Dermis microvascular lymphatic vessel endothelial cell (primary cell): ENCODE measurements around the gene NCKAP5. TPM values are rescaled to one million over a fixed set of nuclear protein-coding genes. Genes with fewer than 3 reads are reported as not detected.

Source experiments
- DNase-seq, 2 donors: peaks; one replicate each; pipeline versions ENCODE4 v3.0.0 to v3.0.0-alpha.2; 2010; ENCODE audit warnings: low read depth in 2 of 2
- total RNA-seq: library from RNA; depleted of rRNA; stranded (reverse); fragments of >200 nt; gene quantifications from 2 replicates; pipeline ENCODE4 v1.2.1, GENCODE V29; 2014

The NCKAP5 gene
- total RNA-seq, 1 donor from 2014 or later = under 0.01 TPM

DNA sequence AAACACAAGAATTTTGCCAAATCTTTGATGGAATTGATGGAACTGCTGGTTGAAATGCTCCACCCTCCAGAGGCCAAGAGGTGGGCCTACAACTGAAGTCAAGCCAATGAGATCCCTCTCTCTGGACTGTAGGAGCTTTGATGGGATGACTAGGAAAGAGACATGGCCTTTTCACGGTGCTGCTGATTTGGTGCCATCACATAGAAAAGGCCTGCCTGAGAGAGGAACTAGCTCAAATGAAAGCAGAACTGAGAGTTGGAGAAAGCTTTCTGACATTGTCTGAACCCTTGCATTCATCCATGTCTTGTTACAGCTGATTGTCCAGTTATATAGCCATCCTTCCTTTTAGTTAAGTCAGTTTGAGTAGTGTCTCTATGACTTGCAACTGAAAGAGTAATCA lies 614.5 kb downstream of the NCKAP5 start:
- DNase-seq = no peak

GRCh38 chr2:132951008-132951714 lies 617.1 kb downstream of the NCKAP5 start:
- no peak for DNase-seq

DNA sequence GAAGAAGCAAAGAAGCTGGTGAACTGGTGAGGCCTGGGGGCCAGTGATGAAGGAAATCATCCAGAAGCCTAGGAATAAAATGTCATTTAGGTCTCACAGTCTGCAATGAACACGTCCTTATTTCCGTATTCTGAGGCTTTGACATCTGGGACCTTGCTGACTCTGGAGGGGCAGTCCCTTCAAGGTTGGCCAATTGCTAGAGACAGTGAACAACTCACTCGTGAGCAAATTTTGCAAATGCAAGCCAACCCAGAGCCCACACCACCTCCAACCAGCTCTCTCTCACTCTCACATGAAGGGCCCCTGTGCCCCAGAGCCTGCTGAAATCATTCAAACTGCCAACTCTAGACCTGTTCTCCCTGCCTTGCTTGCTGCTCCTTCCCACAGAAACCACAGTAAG lies 619.2 kb downstream of the NCKAP5 start:
- no peak for DNase-seq

GRCh38 chr2:132948211-132948610 lies 620.1 kb downstream of the NCKAP5 start:
- DNase-seq = no peak

DNA sequence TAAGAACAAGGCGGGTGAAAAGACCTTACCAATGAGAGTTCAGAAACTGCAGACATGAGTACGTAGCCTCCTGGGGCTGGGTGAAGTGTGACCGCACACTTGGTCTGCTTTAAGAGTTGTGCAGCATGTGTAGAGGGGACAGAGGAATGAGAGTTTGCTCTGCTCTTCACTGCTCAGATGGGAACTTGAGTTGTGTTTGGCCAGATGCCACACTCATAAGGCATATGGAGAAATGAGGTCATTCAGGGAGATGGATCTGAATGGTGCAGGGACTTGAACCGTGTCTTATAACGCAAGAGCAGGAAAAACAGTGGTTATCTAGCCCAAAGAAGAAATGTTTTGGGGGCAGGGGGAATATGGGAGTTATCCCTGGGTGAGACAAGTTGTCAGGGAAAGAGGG lies 624.4 kb downstream of the NCKAP5 start:
- DNase-seq = no peak

GRCh38 chr2:132941296-132942020 lies 626.8 kb downstream of the NCKAP5 start:
- no peak for DNase-seq

GRCh38 chr2:132937629-132938028 lies 630.6 kb downstream of the NCKAP5 start:
- no peak for DNase-seq

DNA sequence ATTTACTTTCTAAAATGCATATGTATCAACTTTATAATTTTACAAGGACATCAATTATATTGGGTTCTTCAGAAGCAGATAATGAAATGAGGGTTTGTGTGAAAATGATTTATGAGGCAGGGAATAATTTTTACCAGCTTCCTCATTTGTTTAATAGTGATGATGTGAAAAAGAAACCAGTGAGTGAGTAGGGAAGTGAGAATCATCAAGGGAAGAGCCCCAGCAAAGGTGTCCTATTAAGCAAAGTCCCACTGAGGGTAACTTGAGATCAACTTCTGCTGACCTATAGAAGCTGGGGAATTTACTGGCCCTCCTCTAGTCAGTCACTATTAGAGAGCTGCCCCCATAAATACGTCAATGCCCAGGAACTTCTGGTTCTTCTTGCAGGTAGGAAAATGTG lies 631.5 kb downstream of the NCKAP5 start:
- DNase-seq = no peak

DNA sequence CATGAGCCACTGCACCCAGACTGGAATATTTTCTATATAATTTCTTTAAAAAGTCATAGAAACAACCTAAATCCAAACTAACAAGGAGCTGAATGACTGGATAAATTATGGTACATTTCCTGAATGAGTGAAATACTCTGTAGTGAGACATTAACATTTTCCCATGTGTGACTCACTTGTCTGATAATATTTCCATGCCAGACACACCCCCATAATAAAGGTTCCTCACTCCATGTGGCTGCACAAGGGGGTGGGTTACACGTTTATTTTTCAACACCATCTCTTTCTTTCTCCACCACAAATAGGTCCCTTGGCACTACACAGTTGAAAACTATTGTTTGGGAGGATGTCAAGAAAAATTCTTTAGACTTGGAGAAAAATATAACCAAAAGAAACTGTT lies 632.0 kb downstream of the NCKAP5 start:
- DNase-seq = no peak

GRCh38 chr2:132929786-132930185 lies 638.5 kb downstream of the NCKAP5 start:
- DNase-seq = no peak

- no peak for DNase-seq
Measured at GRCh38 chr2:132923787-132924186, 644.5 kb downstream of the NCKAP5 start.

- DNase-seq = no peak
Measured at GRCh38 chr2:132915812-132916549, 652.3 kb downstream of the NCKAP5 start.

DNA sequence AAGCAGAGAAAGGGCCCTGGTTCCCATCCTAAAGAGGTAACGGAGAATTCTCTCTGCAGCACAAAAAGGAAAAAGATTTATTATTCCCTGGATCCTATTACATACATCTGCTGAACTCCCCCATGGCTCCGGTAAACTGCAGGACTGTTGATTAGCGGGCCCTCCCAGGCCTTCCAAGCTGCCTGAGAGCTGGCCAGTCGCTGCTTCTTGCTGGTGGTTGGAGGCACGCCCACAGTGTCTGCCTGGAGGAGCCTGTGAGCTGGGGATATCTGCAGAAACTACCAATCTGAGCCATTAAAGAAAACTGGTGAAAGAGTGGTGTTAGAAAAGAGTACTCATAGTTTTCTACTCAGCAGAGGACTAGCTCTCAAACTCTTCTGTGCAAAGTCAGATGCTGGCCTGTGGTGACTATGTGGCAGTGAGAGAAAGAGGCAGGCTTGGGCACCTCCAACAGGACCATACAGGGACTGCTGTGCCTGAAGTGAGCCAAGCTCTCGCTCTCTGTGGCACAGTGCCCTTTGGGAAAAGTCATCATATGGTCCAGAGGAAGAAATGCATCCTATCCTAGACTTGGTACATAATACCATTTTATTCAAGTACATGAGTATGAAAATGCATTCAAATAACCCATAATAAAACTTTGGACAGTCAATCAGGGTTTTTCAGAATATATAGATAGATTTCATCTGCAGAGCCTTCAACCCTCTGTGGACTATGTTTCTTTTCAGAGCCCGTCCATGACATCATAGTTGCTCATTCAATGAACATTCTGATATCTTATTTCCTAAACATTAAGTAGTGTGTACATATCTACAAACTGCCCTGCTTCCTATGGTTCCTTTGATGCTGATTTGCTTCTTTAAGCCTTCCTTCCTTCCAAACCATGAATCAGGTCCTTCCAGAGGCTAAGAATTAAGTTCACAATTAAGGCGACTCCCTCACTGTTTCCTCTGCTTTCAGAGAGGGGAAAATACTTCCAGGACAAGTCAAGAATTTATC lies 656.2 kb downstream of the NCKAP5 start:
- DNase-seq = no peak

DNA sequence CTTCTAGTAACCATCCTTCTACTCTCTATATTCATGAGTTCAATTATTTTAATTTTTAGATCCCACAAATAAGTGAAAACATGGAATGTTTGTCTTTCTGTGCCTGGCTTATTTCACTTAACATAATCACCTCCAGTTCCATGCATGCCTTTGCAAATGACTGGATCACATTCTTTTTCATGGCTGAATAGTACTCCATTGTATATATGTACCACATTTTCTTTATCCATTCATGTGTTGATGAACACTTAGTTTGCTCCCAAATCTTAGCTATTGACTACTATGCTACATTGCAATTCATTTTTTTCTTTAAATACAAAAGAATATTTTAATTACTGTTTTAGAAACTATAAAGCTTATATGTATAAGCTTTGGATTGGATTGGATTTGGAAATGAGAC lies 657.8 kb downstream of the NCKAP5 start:
- DNase-seq = no peak

DNA sequence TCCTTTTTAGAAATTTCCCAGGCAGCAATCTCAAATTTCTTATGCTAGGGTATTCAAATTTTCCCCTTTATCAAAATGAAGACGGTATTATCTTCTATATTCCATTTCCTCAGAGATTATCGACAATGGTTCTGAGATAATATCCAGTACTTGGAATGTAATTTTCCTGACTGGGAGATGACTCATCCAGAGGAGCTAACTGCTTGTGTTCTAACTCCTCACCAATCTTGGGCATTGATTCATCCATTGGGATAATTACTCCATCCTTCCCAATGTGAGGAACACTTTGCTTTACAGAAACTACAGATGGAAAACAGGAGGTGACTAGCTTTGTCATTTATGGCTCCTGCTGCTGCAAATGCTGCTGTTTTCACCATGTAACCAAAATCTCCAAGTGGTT lies 658.8 kb downstream of the NCKAP5 start:
- no peak for DNase-seq

GRCh38 chr2:132904142-132904842 lies 664.0 kb downstream of the NCKAP5 start:
- DNase-seq = no peak

DNA sequence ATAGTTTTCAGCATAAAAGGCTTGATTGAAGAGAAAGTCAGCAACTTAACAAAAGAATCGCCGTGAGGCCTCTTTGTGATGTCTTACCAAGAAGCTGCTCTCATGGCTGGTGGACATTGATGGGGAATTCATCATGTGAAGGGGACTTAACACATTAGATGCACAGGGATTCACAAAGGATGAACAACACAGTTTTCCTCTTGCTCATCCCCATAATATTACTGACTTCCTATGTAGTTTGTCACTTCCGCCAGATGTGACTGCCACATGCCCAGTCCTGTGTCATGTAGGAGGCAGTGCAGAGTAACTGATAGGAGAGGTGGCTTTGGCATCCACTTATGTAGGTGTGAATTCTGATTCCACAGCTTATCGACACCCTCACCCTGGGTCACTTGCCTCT lies 665.6 kb downstream of the NCKAP5 start:
- DNase-seq = no peak

DNA sequence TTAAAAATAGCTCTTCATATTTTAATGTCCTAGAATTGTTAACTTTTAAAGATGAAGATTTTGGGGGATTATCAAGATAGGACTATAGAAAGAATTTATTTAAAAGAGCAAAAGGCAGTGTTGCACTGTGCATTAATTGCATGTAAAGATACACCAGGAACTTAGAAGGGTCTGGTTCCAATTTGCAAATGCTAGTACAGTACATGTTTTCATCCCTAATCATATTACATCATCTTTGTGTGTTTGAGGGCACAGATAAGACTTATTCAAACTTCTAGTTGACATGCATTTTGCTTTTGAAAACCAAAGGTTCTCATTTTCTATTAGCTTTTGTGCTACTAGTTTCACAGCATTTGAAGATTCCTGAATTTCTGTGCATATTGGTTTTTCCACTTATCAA lies 666.6 kb downstream of the NCKAP5 start:
- DNase-seq = no peak

DNA sequence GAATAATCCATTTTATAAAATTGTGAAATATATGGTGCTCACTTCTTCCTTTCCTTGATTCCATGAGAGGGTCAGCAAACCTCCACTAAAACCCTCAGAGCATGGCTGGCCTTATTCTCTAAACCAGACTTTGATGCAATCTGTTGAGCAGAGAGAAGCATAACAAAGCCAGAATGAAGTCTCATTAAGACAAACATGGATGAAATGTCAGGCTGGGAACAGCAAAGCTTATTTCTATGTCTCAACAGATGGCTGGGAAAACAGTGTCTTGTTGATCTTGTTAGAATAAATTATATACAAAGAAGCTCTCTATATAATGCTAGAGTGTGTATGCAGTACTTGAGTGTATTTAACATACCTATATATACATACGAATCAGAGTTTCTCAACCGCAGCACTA lies 671.2 kb downstream of the NCKAP5 start:
- DNase-seq = no peak

GRCh38 chr2:132896073-132896472 lies 672.2 kb downstream of the NCKAP5 start:
- no peak for DNase-seq

DNA sequence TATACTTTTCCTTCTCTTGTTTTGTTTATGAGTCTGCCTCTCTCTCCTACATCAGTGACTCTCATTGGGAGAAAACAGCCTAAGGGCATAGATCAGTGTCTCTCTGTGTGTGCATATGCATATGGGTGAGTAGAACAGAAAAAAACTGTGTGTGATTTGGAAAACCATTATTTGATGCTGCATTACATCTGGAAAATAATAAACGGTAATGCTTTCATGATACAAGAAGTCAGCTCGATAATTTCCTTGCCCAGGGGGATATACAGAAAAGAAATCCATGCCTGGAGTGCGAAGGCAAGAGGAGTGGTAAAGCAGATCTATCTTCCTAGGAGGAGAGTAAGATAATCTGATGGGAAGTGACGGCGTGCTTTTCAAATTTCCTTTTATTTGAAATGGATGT lies 676.8 kb downstream of the NCKAP5 start:
- no peak for DNase-seq
